Stimulated activated CD8-positive, alpha-beta memory T cell treated with anti-CD3 and anti-CD28 coated beads, Interleukin-4, amount 100 ng/mL, for 24 hours (primary cell): ENCODE results near the gene CELF4.

Source experiments
- DNase-seq: peaks from one replicate; pipeline ENCODE4 v3.0.0-alpha.2; 2020; ENCODE audit warnings: low read depth

Gene CELF4

GRCh38 chr18:37253394-37254235 is 312.0 kb downstream of the CELF4 start:
- no peak for DNase-seq

GRCh38 chr18:37252854-37253393 is 312.7 kb downstream of the CELF4 start:
- no peak for DNase-seq

- no peak for DNase-seq
Measured at GRCh38 chr18:37252342-37252741, 313.3 kb downstream of the CELF4 start.

DNA sequence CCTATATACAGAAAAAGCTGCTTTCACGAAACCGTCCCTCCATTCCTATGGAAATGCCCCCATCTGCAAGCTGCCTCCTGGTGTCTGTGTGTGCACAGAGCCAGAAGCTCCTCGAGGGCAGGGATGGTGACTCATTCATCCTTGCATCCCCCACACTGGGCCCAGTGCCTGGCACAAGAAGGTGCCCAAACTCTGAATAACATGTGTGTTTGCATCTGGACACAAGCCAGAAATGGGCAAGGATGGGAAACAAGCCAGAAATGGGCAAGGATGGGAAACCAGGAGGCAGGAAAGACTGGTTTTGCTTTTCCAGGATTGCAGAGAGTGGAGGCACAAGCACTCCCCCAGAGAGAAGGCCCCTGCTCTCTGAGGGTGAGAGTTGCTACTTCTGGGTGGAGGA is 313.9 kb downstream of the CELF4 start:
- no peak for DNase-seq

DNA sequence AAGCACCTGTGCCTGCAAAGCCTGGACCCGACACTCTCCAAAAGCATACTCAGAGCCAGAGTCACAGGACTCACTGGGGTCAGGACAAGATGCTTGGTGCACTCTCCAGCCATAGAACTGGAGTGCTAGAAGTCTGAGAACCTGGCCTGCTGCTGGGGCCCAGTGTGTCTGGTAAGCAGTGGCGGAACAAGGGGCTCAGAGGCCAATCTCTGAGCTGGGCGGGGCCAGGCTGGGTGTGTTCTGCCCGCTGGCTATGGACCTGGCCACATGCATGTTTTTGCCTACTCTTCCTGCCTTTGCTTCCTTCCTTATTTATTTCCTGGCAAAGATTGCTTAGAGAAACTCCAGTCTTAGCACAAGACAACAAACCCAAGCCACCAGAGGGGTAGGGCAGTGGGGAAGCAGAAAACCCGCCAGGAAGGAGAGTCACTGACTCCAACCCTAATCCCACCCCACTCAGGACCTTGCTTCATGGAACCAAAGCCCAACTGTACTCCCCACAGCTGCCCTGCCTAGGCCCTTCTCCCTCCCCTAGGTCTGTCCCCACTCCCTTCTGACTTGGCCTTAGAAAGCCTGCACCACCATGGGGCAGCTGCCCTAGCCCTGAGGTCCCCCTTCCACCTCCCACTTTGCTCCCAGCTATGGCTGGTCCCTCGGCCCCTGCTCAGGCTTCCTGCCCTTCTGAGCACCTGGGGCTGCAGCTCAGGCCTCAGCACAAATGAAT is 315.5 kb downstream of the CELF4 start:
- no peak for DNase-seq

- no peak for DNase-seq
Measured at GRCh38 chr18:37249171-37249886, 316.3 kb downstream of the CELF4 start.

DNA sequence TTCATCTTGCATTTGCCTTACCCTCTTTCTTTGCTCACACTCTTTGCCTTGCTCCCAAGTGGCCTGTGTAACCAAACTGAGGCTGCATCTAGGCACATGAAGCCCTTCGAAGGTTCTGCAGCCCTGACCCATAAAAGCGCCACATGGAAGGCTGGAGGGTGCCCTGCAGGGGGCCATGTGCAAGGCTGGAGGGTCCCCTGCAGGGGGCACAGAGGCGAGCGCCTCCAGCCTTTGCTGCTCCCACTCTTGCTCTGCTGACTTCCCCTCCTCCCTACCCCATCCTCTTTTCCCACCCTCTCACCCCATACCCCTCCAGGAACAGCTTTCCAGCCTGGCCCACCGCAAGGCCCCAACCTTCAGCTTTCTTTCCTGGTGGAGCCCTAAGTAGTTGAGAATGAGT is 317.3 kb downstream of the CELF4 start:
- no peak for DNase-seq

GRCh38 chr18:37247497-37248161 is 318.0 kb downstream of the CELF4 start:
- DNase-seq: no peak

GRCh38 chr18:37246779-37247340 is 318.7 kb downstream of the CELF4 start:
- no peak for DNase-seq

DNA sequence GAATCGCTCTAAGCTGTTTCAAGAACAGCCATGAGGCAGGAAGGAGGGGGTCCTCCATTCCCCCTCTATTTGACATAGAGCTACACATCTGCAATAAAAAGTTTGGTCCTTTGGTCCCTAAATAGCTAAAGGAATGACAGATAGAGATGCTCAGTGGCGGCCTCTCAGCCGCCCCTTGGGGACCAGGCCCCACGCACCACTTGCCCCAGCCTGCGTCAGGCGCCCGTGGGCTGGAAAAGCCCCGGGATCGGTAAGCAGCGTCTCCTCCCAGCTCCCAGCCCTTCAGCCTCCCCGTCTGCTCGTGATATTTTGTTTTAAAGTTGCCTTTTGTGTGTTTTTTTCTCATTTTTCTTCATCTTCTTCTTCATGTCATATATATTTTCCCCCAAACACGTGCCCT is 321.0 kb downstream of the CELF4 start:
- no peak for DNase-seq

GRCh38 chr18:37243741-37244140 is 321.9 kb downstream of the CELF4 start:
- no peak for DNase-seq

GRCh38 chr18:37242826-37243560 is 322.6 kb downstream of the CELF4 start:
- DNase-seq: no peak

DNA sequence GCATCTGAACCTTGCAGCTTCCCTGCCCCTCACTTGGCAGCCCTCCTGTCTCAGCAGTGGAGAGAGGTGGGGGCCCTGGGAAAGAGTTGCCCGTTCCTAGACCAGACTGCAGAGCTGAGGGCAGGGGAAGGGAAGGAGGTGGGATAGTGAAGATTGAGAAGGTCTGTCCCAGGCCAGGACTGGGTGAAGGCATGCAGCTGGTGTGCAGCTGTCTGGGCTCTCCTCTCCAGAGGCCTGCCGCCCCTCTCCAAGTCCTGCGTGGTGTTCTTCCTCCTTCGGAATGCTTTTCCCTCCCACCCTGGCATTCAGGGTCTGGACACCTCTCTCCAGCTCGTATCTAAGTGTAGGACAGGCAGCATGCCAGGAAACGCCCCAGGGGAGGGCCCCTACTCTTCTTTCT is 323.5 kb downstream of the CELF4 start:
- DNase-seq: no peak

DNA sequence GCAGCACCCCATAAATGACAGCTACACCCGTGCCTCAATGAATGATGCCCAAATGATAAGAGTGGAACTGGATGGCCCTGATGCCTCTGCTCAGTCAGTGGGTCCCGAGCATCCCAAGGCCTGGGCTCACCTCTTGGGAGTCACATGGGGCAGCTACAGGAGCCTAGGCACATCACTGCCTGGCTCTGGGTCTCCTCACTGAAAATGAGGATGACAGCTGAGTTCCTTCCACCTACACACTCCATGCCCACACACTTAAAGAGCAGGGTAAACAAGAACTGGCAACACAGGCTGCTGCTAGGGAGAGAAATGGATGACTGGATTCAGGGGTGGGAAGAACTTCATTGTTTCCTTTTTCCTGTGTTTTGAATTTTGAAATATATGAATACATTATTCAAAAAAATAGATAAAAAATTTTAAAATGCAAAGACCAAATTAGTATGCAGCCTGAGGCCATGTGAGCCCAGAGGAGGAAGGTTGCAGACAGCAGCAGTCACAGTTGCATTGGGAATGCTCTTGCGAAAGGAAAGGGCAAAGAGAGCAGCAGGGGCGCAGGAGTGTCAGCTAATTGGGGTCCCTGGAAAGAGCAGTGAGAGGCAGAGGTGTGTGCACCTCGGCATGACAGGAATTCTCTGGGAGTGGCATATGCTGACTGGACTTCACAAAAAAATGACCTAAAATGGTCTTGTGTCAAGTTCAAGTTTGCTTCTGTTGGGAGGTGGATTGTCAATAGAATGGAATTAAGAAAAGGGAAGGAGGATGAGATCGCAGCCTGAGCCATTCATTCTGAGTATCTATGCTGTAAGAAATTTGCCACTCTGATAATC is 327.1 kb downstream of the CELF4 start:
- DNase-seq: no peak

- DNase-seq: no peak
Measured at GRCh38 chr18:37235583-37235982, 330.0 kb downstream of the CELF4 start.

DNA sequence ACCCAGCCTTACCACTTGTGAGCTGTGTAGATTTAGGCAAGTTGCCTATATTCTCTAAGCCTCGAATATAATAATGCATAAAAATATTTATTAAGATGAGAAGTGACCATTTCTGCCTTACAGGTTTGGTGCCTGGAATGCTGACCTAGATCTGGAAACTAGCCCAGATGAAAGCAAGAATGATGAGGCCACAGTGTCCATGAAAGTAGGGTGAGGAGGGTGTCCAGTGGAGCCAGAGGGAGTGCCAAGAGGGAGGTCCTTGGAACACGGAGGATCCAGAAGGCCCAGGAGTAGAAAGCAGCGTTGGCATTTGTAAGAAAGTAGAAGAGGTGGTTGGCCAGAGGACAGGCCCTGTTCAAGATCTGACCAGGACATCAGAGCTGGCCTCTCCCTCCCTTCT is 334.3 kb downstream of the CELF4 start:
- no peak for DNase-seq

DNA sequence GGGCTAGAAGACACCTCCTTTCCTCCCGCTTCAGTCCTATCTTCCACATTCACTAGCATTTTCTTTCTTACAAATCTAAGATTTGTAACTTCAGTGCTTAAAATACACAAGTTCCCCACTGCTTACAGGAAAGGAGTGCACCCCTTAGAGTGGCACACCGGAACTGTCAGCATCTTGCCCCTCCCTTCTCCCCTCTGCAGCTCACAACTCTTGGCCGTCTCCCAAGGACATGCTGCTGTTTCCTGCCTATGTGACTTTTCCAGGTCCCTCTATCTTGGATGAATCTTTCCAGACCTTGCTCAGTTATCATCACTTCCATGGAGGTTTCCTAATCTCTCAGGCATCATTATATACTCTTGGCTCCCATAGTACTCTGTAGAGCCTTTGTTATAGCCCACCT is 334.8 kb downstream of the CELF4 start:
- no peak for DNase-seq

DNA sequence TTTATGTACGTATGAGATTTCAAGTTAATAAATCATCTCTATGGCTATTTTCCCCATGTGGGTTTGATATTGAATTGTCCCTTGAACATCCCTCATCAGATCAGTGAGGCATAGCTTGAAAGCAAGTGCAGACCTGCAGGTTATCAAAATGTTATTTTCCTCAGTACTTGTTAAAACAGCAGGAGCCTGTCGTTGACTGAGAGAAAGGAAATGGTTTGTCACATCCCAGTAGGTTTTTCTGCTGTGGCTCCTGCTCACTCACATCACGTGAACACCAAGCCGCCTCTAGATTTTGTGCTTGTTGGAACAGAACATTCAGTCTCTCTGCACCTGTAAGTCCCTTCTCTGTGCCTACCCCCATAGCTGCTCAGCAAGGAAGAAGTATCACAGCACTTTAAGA is 340.3 kb downstream of the CELF4 start:
- no peak for DNase-seq

GRCh38 chr18:37222999-37223378 is 342.6 kb downstream of the CELF4 start:
- no peak for DNase-seq

DNA sequence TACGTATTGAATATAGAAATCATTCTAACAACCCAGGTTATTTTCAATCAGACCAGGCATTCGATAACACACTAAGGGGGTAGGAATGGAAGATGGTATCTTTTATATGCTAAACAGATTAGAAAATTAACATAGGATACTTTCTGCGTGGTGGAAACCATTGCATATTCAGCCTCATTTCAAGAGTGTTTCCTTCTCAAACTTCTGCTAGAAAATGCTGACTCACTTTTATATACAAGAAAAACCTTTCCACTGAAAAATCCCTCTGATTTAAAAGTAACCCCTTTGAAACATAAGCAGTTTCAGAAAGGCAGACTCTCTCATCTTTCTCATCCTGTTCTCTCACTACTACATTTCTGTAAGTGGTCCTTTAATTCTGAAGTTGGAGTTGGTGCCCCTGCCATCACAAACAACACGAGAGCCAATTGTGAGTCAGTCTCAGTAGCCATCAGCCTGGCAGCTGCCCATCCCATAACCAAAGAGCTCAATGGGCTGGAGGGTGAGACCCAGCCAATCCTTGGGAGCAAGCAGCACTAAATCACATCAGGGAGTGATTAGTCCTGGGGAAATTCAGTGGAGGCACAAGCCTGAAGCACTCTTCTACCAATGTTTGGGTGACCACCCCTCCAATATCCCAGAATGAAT is 343.1 kb downstream of the CELF4 start:
- no peak for DNase-seq
